ENCODE data around the gene SRP54. TPM values are rescaled to one million over a fixed set of nuclear protein-coding genes. Genes with fewer than 3 reads are reported as not detected.

Gene SRP54
- total RNA-seq: 10 to 100 TPM; 40.3 to 83.8 (median 56.8) TPM
- polyA plus RNA-seq: 100 to 1,000 TPM in 1 of 3 donors, 10 to 100 TPM in 2; 17.7 to 143 (median 20.9) TPM
- long read RNA-seq, donor 1, transcript SRP54-201 (16 exons, 2,279 nt): major isoform, 13 of 35 reads
- long read RNA-seq, donor 1, partial matches to known transcripts: 20 of 35 reads
- long read RNA-seq, donor 1, other reads (novel, unspliced or antisense): 0 of 35 reads
- long read RNA-seq, donor 2, transcript SRP54-201 (16 exons, 2,279 nt): major isoform, 10 of 10 reads
- long read RNA-seq, donor 2, partial matches to known transcripts: 0 of 10 reads
- long read RNA-seq, donor 2, other reads (novel, unspliced or antisense): 0 of 10 reads
- long read RNA-seq, donor 3, transcript SRP54-201 (16 exons, 2,279 nt): major isoform, 13 of 15 reads
- long read RNA-seq, donor 3, partial matches to known transcripts: 0 of 15 reads
- long read RNA-seq, donor 3, other reads (novel, unspliced or antisense): 0 of 15 reads
- long read RNA-seq, donor 4, transcript SRP54-201 (16 exons, 2,279 nt): major isoform, 31 of 43 reads
- long read RNA-seq, donor 4, partial matches to known transcripts: 5 of 43 reads
- long read RNA-seq, donor 4, other reads (novel, unspliced or antisense): 4 of 43 reads
- long read RNA-seq, donor 5, transcript SRP54-201 (16 exons, 2,279 nt): major isoform, 116 of 124 reads
- long read RNA-seq, donor 5, partial matches to known transcripts: 1 of 124 reads
- long read RNA-seq, donor 5, other reads (novel, unspliced or antisense): 6 of 124 reads
- long read RNA-seq, donor 6, transcript SRP54-201 (16 exons, 2,279 nt): major isoform, 21 of 33 reads
- long read RNA-seq, donor 6, partial matches to known transcripts: 6 of 33 reads
- long read RNA-seq, donor 6, other reads (novel, unspliced or antisense): 3 of 33 reads
- long read RNA-seq, donor 7, transcript SRP54-201 (16 exons, 2,279 nt): major isoform, 6 of 21 reads
- long read RNA-seq, donor 7, partial matches to known transcripts: 11 of 21 reads
- long read RNA-seq, donor 7, other reads (novel, unspliced or antisense): 0 of 21 reads
- long read RNA-seq, donor 8, transcript SRP54-201 (16 exons, 2,279 nt): major isoform, 23 of 31 reads
- long read RNA-seq, donor 8, partial matches to known transcripts: 6 of 31 reads
- long read RNA-seq, donor 8, other reads (novel, unspliced or antisense): 0 of 31 reads
- long read RNA-seq, donor 9, transcript SRP54-201 (16 exons, 2,279 nt): major isoform, 8 of 10 reads
- long read RNA-seq, donor 9, partial matches to known transcripts: 0 of 10 reads
- long read RNA-seq, donor 9, other reads (novel, unspliced or antisense): 0 of 10 reads
- long read RNA-seq, donor 10, transcript SRP54-201 (16 exons, 2,279 nt): major isoform, 10 of 12 reads
- long read RNA-seq, donor 10, partial matches to known transcripts: 0 of 12 reads
- long read RNA-seq, donor 10, other reads (novel, unspliced or antisense): 0 of 12 reads

DNA sequence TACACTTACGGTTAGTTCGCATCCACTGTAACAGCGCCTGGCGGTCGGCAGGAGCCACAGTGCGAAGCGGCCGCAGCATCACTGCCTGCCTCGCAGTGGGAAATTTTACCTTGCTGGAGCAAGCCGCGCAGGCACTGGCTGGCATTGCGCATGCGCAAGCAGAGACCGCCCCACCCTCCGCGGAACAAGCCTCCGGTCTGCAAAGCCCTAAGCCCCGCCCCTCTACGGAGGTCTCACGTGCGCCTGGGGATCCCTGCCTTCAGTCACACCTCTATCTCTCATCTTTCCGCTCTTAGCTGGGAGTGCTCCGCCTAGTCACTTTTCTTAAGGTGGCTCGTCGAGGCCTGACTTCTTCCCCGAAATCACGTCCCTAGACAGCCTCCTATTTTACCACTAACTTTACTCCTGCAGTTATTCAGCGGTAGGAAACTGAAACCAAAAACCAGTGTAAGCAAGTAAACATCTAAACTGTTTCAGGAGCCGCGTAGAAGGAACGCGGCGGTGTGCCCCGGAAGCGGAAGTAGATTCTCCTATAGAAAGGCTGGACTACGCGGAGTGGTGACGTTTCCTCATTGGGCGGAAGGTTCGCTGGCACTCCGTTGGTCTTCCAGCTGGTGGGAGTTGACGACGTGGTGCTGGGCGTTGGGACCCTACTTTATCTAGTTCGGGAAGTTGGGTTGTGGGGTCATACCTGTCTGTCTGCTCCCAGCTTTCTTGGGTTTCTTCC, at the start of gene SRP54:
SRP54 (plus strand) TSS at position 572 of the 727 bp plus-strand sequence. CDS start 13,718 bp downstream, outside the sequence.
- H3K27ac ChIP-seq: peak within 1 kb of the TSS; percentile 94 to 99 (median 99)
- DNase-seq: peak; percentile 98 to 99 (median 99)
- H3K4me3 ChIP-seq: peak within 1 kb of the TSS; percentile 66 to 92 (median 74)
- intact Hi-C loops (cut with DNase I): loop anchor here in 1 of 2 donors (10.0 kb wide), 1 partner anchor 132 kb away; no protein-coding TSS in a partner anchor
- no peaks in the 10 kb centered on the region for H3K36me3 ChIP-seq (replicated peaks in 1 of 2)
- TF ChIP-seq, protein P1, sequence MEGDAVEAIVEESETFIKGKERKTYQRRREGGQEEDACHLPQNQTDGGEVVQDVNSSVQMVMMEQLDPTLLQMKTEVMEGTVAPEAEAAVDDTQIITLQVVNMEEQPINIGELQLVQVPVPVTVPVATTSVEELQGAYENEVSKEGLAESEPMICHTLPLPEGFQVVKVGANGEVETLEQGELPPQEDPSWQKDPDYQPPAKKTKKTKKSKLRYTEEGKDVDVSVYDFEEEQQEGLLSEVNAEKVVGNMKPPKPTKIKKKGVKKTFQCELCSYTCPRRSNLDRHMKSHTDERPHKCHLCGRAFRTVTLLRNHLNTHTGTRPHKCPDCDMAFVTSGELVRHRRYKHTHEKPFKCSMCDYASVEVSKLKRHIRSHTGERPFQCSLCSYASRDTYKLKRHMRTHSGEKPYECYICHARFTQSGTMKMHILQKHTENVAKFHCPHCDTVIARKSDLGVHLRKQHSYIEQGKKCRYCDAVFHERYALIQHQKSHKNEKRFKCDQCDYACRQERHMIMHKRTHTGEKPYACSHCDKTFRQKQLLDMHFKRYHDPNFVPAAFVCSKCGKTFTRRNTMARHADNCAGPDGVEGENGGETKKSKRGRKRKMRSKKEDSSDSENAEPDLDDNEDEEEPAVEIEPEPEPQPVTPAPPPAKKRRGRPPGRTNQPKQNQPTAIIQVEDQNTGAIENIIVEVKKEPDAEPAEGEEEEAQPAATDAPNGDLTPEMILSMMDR (IDR thresholded peaks at IDR 0.05): peak in 3 of 6 experiments; percentile 5 to 56 (median 13)
- peak; percentile 89 to 98 for TF ChIP-seq POLR2A (IDR thresholded peaks at IDR 0.05)
- H3K4me1 ChIP-seq (replicated peaks in 1 of 2): peaks cover 18 to 43% of the 10 kb centered on the region in 2 donors
- 0% methylated on average over 31 to 45 of the region's 45 CpGs for WGBS, 4 donors
- H3K9me3 ChIP-seq (replicated peaks in 1 of 3): no peaks in the 10 kb centered on the region
- H3K27me3 ChIP-seq: no peaks in the 10 kb centered on the region

DNA sequence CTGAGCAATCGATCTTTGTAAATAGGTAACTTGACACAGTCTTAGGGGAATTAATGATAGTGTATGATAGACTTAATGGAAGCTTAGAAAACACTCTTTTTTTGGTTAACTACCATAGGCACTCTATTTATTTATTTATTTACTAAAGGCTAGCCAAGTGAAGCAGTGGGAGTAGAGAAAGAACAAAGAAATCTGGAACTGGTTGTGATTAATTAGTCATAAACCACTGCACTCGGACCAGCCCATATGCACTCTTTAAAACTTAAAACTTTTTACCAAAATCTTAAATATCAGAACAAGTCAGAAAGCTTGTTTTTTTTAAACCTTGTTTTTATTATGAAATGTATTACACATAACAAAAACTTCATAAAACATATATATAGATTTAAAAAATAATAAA, 49.5 kb upstream of the SRP54 start:
- intact Hi-C loops (cut with DNase I): no loop called here
- Histone ChIP-seq H3K36me3 (replicated peaks in 1 of 2) (no peaks in the 10 kb centered on the region), H3K27me3 (no peaks in the 10 kb centered on the region), H3K4me1 (replicated peaks in 1 of 2) (no peaks in the 10 kb centered on the region), H3K4me3 (no peak overlapping the region), H3K9me3 (replicated peaks in 1 of 3) (no peaks in the 10 kb centered on the region), H3K27ac (no peak overlapping the region)
- 84 to 93% (median 87%) methylated on average over 2 of the region's 2 CpGs for WGBS, 4 donors
- no peak for DNase-seq
- TF ChIP-seq POLR2A (IDR thresholded peaks at IDR 0.05): no peak
- TF ChIP-seq, protein P1 (IDR thresholded peaks at IDR 0.05): no peak

DNA sequence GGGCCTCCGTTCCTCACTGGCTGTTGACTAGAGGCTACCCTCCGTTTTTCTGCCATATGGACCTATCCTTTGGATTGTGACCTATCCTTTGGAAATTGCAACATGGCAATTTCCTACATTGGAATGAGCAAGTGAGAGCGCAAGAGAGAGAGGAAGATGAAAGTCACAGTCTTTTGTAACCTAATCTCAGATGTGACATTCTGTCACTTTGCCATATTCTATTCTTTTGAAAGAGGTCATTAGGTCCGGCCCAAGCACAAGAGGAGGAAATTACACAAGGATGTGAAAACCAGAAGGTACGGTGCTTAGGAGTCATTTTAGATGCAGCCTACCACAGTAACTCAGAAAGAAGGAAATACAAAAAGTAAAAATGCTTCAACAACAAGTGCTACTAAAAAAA, 47.3 kb upstream of the SRP54 start:
- no peak overlapping the region for H3K4me3 ChIP-seq

More for the DNA sequence above, 47.3 kb upstream of the SRP54 start:
- H3K4me1 ChIP-seq (replicated peaks in 1 of 2): no peaks in the 10 kb centered on the region
- no peaks in the 10 kb centered on the region for H3K36me3 ChIP-seq (replicated peaks in 1 of 2)
- intact Hi-C loops (cut with DNase I): no loop called here
- 66 to 82% (median 76%) methylated on average over 5 of the region's 5 CpGs for WGBS, 4 donors
- peak in 1 of 7 donors; percentile 34 for DNase-seq
- no peaks in the 10 kb centered on the region for H3K27me3 ChIP-seq
- TF ChIP-seq POLR2A (IDR thresholded peaks at IDR 0.05): no peak
- TF ChIP-seq, protein P1 (IDR thresholded peaks at IDR 0.05): no peak
- H3K9me3 ChIP-seq (replicated peaks in 1 of 3): no peaks in the 10 kb centered on the region
- no peak overlapping the region for H3K27ac ChIP-seq

All from adrenal gland (tissue), 19 donors.